IPS DF 19.7 (cell line): ENCODE data around the gene FAM181A.

Experiments used
- DNase-seq: peaks from one replicate; pipeline ENCODE4 v3.0.0-alpha.2; 2013; ENCODE audit warnings: low read depth, low spot score

FAM181A gene

DNA sequence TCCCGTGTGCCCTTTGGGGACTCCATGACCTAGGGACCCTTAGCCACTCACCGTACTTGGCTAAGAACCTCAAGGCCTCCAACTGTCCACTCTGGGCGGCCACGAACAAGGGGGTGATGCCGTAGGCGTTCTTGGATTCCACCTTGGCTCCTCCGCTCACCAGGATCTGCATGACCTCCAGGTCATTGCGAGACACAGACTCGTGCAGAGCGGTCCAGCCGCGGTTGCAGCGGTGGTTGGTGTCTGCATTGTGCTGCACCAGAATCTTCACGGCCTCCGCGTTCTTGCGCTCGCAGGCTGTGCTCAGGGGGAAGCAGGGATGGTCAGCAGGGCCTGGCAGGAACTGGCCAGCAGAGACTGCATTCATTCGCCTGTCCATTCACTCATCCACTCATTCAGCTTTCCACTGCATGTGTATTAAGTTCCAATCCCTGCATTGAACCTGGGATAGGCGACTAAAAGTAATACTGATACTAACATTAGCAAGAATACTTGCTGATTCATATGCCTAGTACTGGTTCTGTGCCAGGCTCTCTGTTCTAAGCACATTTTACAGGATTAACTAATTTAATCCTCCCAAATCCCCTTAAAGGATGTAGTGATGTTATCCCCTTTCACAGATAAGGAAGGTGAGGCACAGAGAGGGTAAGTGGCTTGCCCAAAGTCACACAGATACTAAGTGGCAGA lies 23.9 kb downstream of the FAM181A start:
- DNase-seq = no peak

DNA sequence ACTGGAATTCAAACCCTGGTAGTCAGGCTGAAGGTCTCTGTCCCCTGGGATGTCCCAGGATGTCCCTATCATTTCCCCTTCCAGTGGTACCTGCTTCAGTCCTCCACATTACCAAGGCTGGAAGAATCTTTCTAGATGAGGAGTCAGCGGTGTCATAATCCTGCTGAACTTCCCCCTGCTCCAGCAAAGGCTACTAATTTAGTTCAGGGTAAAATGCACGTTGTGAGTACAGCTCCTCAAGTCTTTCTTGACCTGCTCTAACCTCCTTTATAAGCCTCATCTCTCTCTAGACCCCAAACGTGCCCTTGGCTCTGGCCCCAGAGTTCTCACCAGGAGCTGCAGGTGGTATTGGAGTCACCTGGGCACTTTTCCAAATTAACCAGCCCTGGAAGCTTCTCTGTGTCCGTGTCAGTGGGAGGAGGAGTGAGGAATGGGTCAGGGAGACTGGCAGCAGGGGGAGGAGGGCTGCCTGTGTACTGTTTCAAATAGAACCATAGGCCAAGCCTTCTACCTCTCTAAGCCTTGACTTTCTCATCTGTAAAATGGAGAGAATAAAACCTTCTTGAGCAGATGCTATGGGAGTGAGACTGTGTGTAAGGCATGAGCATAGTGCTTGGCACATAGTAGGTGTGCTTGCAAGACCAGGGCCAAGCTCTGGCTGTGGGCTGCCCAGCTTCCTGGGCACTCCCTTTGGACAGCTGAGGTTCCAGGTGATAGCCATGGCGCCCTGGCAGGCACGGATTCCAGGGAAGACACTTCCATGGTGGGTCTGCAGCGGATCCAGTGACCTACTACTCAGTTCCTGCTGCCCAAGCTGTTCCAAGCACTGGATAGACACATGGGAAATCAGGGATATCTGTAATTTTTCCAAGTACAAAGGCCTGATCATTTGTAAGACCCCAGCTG lies 24.7 kb downstream of the FAM181A start:
- no peak for DNase-seq

- DNase-seq = no peak
Observed at GRCh38 chr14:93952829-93953228, 25.7 kb downstream of the FAM181A start.

DNA sequence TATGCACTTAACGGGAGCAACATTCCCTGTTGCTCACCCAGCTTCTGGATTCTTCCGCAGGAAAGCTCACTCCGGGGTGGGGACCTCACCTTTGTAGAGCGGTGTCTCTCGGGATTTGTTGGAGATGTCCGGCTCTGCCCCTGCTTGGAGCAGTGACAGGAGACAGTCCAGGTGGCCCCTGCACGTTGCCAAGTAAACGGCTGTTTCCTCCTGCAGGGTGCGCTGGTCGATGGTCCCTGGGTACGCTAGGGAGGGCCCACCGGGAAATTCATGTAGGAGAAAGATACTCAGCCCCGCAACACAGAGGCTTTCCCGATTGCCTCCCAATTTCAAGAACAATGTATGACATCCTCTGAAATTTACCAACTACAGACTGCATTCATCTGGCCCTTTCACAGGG lies 26.1 kb downstream of the FAM181A start:
- DNase-seq = no peak

DNA sequence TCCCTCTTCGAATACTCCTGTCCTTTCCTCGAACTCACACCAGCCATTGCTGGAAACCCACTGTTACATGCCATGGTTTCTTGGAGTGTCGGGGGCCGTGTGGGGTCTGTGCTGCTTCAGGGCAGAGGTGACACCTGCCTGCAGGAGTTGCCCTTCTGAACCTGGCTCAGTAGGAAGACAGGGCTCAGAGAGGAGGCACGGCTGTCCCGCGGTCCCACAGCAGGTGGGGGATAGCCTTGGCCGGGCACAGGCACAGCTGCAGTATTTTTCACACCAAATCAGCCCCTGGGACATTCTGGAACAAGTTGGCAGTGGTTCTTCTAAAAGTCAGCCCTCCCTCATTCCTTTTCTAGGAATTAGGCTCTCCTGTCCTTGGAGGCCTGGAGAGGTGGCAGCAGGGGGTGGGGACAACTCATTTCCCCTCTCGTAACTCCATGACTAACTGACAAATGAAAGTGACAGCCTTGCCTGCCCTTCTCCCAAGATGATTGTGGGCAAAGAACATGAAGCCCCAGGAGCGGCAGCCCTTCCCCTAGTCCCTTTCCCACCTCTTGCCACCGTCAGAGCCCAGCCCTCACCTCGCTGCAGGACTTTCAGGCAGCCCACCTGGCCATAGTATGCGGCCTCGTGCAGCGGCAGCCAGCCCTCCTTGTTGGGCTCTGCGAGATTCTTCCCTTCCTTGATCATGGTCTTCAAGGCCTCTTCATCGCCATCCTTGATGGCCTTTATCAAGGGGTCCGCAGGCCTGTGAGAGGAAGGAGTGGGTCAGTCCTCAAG lies 26.8 kb downstream of the FAM181A start:
- no peak for DNase-seq

GRCh38 chr14:93954516-93954830 lies 27.3 kb downstream of the FAM181A start:
- no peak for DNase-seq

DNA sequence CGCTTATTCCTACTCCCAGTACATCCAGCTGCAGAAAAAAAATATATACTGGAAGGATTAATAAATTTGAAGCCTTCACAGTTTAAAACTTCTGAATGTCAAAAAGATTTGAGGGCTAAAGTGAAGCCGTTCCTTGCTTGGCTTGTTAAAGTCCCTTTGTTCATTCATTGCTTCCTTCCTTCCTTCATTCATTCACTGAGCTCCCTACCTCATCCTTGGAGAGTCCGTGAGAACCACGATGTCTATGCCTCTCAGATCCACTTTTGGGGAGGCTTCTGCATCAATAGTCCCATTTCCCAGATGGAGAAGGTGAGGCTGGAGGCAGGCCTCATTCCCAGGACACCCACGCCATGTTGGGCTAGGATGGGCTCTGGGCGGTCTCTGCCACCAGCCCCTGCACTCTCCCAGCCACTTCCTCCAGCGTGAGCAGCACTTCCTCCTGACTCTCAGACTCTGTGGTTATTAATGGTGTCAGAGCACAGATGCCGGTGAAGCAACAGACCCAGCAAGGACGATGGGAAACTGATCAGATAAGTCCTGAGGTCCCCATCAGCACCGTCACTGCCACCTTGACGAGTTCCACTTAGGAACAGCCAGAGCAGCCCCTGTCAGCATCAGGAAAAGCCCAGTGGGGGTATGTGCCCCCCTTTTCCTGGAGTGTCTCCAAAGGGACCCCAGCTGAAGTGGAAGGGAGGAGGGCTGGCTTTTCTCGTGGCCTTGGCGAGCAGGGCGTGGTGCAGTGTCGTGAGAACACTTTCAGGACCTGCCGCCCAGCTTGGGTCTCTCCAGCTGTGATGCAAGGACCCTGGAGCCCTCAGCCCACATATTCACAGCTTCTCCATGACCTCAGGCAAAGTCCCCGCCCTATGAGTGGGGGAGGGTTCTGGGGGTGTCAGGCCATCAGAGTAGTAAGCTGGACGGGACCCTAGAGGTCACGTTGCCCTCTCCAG lies 28.0 kb downstream of the FAM181A start:
- no peak for DNase-seq

DNA sequence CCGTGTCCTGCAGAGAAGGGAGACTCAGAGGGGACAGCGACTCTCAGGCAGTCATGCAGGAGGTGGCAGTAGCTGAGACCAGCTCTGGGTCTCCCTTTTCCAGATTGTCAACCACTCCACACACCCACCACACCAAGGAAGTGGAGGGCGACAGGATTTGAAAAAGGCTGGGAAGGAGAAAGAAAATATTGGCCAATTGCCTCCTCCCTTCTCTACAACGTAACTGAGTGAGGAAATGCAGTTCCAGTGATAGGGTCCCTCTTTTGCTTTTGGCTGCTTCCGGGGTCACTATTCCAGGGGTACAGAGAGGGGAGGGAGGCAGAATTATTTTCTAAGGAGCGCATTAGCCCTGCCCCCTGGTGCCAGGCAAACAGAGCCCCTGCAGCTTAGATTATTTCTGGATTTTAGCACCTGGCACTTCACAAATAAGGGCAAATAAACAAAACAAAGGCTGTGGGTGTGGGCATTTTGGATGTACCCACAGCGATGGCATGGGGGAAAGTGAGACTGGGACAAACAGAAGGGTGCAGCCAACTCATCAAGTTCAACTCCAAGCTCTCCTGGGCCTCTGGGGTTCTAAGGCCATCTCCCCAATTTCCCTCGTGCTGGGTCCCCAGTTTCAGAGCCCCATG lies 28.8 kb downstream of the FAM181A start:
- no peak for DNase-seq

DNA sequence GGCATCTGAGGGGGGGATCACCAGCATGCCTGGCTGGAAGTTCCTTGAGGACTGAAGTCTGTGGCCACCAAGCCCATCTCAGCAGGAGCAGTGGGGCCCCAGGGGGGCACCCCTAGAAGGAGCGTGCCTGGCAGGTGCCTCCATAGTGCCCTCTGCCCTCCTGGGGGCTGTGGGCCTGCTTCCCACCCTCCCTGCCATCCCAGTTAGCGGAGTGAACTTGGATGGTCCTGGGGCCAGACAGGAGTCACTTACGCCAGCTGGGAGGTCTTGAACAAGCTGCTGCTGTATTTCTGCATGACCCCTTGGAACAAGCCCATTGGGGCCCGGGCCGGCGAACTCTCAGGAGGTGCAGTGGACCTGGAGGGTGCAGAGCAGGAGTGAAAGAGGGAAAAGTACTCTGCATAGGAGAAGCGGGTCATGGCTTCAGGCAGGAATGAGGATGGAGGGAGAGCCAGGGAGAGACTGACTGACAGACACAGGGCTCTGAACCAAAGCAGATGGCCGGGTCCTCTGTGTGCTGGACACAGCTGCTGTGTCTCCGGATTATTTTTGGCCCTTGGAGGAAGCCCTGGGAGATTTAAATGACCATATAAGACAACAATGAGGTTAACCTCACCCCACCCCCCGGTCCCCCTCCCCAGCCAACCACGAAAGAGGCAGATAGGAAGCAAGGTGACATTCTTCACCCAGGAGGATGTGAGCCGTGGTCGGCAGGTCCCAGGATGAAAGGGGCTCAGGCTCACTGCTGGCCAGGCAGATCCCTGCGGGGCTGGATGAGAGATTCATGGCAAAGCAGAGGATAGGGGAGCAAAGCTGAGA lies 29.6 kb downstream of the FAM181A start:
- no peak for DNase-seq

GRCh38 chr14:93957333-93957710 lies 30.2 kb downstream of the FAM181A start:
- no peak for DNase-seq

GRCh38 chr14:93957751-93958566 lies 30.8 kb downstream of the FAM181A start:
- no peak for DNase-seq

DNA sequence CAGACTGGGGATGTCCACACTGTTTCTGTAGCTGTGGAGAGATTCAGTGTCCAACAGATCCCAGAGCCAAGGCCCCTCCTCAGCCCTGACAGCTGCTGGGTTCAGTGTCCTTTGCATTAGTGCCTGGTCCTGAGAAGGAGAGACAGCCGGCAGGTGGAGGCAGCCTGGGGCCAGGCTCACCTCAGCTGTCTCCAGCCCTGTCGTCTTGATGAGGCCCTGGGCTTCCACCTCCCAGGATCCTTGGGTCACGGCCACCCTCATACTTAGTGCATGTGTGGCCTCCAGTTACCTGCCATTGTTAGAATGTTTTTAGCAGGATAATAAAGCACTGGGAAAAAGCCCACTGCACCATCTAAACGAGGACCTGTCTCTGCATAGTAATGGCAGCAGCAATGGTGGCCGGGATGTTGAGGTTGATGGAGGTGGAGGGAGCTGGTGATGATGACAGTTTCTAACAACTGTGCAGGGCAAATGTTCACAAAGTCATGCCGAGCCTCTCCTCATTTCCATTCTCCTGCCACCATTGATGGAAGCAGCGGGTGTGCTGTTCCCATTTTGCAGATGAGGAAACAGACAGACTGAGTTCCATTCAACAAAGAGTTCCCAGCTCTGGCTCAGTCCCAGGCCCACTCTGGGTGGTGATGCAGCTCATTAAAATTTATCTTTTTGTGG lies 31.6 kb downstream of the FAM181A start:
- no peak for DNase-seq

DNA sequence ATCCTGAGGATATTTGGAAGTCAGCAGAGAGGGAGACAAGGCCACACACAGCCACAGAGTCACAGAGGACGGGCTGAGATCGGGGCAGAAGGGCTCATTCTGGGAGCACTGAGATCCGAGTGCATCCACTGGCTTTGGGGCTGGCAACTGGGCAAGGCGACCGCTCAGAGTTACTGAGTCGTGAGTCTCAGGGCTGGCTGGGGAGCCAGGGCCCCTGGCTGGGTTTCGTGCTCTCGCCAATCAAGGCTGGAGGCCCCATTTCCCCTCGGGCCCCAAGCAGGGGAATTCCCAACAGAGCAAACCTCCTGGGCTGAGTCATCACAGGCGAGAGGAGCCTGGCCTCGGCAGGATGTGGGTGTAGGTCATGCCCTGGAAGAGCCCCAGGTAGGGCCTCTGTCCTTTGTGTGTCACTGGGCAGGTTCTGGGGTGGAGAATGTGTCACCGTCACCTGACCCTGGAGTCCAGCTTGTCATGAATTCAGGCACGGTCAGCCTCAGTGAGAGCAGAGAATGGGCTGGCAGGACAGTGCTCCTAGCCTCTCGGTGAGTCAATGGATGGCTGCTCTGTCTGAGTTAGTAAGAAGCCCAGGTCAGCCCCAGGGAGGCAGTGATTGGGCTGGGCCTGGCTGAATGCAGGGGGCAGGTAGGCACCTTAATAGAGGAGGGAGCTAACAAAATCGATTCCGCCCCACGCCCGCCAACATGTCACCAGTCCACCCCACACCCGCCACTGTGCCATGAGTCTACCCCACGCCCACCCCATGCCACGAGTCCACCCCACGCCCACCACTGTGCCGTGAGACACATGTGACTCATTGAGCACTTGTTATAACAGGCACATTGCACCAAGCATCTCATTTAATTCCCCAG lies 32.3 kb downstream of the FAM181A start:
- peak; percentile 33 for DNase-seq

DNA sequence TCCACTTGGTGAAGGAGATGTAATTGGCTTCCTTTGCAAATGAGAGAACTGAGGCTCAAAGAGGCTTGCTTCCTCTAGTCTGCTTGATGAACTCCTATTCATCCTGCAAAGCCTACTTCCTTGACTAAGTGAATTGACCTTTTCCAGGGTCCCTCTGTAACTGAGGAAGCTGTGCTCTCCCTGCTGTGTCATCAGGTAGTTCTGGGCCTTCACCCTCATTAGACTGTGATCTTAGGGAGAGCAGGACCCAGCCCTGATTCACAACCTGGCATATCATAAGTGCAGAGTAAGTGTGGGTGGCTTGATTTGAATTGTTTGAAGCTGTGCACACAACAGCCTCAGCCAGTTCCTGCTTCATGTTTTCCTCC lies 32.9 kb downstream of the FAM181A start:
- DNase-seq = no peak

DNA sequence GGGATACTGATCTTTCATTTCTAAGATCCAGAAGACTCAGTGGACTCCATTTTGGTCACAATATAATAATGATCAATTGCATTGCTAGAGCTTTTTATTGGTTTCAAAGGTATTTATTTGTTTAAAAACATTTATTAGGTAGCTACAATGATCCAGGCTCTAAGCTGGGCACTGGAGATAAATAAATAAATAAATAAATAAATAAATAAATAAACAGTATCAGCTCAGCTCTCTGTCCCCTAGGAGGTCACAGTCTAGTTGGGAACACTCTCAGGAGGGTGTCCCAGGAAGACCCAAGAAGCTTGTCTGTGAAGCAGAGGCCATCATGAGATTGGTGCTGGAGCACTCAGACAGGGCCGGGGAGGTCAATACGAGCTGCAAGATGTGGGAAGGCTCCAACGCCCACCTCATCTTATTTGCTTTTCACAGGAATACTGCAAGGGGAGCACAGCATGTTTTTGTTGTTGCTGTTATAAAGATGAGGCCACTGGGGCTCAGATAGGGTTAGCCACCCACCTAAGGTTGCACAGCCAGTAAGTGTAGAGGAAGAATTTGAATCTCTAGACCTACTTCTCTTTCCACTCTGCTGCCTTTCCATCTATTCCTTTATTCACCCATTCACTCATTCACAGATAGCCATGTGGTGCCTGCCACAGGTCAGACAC lies 33.8 kb downstream of the FAM181A start:
- no peak for DNase-seq

DNA sequence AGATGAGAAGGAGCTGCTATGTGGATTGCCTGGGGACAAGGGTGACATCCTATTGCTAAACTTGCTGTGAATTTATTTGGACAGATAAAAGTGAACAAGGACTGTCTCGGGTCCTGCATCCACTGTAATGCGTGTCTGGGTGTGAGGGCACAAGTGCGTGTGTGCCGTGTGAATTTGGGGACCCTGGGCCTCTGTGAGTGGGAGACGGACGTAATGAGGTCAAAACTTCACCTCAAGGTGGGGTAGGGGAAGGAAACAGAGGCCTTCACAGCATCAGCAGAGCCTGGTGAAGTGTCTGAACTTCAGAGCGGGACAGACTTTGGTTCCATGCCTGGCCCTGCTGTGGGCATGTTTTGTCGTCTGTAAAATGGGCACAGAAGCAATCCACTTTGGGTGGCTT lies 34.5 kb downstream of the FAM181A start:
- DNase-seq = no peak
